IMR-90 (cell line): Measurements from ENCODE around the gene GUCY1A2. TPM values are rescaled to one million over a fixed set of nuclear protein-coding genes. Genes with fewer than 3 reads are reported as not detected.

Experiments used
- ATAC-seq: fragments of 200-7000 bp; cut with Tn5 transposase; 2 replicates; pipeline ENCODE4 v1.9.1; 2020; ENCODE audit warnings: low read depth, mild to moderate bottlenecking, moderate library complexity
- BruUV-seq: library from RNA; stranded (reverse); fragments of 400-500 nt; replicated peaks from 2 replicates; lab custom pipeline; 2021; lab: Mats Ljungman, UMichigan
- CTCF ChIA-PET: fragments of 300-600 bp; formaldehyde crosslinking; extraction: SDS; loops from one replicate; lab custom pipeline; 2021; ENCODE audit warnings: antibody characterized with exemption; lab: Yijun Ruan, JAX
- POLR2A ChIA-PET: fragments of 300-600 bp; sonication (Branson Sonifier 250); formaldehyde crosslinking; loops from one replicate; lab custom pipeline; 2022; ENCODE audit warnings: antibody characterized with exemption; ENCODE audit not compliant: unreplicated experiment; lab: Charles Lee
- DNase-seq: peaks from one replicate; pipeline ENCODE4 v3.0.0; 2013
- H2AFZ ChIP-seq: replicated peaks from 2 replicates; pipeline ENCODE3; 2013; ENCODE audit warnings: low read length, mild to moderate bottlenecking; ENCODE audit not compliant: poor library complexity
- H2AK5ac ChIP-seq: 2 replicates; pipeline ENCODE4 v1.6.1; 2013; ENCODE audit warnings: low read depth, low read length, inconsistent platforms
- H2AK9ac ChIP-seq: replicated peaks from 2 replicates; pipeline ENCODE3; 2013; ENCODE audit warnings: mild to moderate bottlenecking, low read depth, low read length, moderate library complexity; ENCODE audit not compliant: poor library complexity
- H2BK120ac ChIP-seq: 2 replicates; pipeline ENCODE4 v1.6.1; 2013; ENCODE audit warnings: low read depth, low read length, inconsistent platforms
- H2BK15ac ChIP-seq: 3 replicates; pipeline ENCODE4 v1.6.1; 2013; ENCODE audit warnings: low read depth, low read length, inconsistent platforms
- H2BK20ac ChIP-seq: 2 replicates; pipeline ENCODE4 v1.6.1; 2013; ENCODE audit warnings: low read depth, mild to moderate bottlenecking, inconsistent platforms, low read length, moderate library complexity
- H2BK5ac ChIP-seq: 2 replicates; pipeline ENCODE4 v1.6.1; 2013; ENCODE audit warnings: mild to moderate bottlenecking, low read depth, low read length, inconsistent platforms; ENCODE audit not compliant: poor library complexity, severe bottlenecking
- H3K14ac ChIP-seq: replicated peaks from 2 replicates; pipeline ENCODE4 v1.6.1; 2013; ENCODE audit warnings: low read depth, low read length, inconsistent platforms
- H3K18ac ChIP-seq: 2 replicates; pipeline ENCODE4 v1.6.1; 2013; ENCODE audit warnings: low read depth, low read length, control low read depth
- H3K23ac ChIP-seq: 2 replicates; pipeline ENCODE4 v1.6.1; 2013; ENCODE audit warnings: low read depth, low read length, inconsistent platforms
- H3K27ac ChIP-seq: 2 replicates; pipeline ENCODE4 v1.5.1; 2013; ENCODE audit warnings: mild to moderate bottlenecking, control low read depth, low read length; ENCODE audit not compliant: insufficient read depth
- H3K27me3 ChIP-seq: 2 replicates; pipeline ENCODE4 v1.6.1; 2013; ENCODE audit warnings: low read length; ENCODE audit not compliant: control insufficient read depth, insufficient read depth
- H3K36me3 ChIP-seq: 2 replicates; pipeline ENCODE4 v1.6.1; 2013; ENCODE audit warnings: low read length, mixed read lengths; ENCODE audit not compliant: control insufficient read depth, insufficient read depth
- H3K4ac ChIP-seq: 2 replicates; pipeline ENCODE4 v1.6.1; 2013; ENCODE audit warnings: low read depth, low read length, inconsistent platforms
- H3K4me1 ChIP-seq: 2 replicates; pipeline ENCODE4 v1.6.1; 2013; ENCODE audit warnings: low read length, mixed read lengths; ENCODE audit not compliant: control insufficient read depth, insufficient read depth
- H3K4me2 ChIP-seq: 2 replicates; pipeline ENCODE4 v1.6.1; 2013; ENCODE audit warnings: low read depth, mild to moderate bottlenecking, control low read depth, low read length, moderate library complexity
- H3K4me3 ChIP-seq: 2 replicates; pipeline ENCODE4 v1.5.1; 2013; ENCODE audit warnings: low read depth, mild to moderate bottlenecking, control low read depth, low read length, moderate library complexity; ENCODE audit not compliant: insufficient read depth
- H3K56ac ChIP-seq: 2 replicates; pipeline ENCODE4 v1.6.1; 2013; ENCODE audit warnings: low read length, inconsistent platforms; ENCODE audit not compliant: insufficient read depth; ENCODE audit errors: extremely low read depth
- H3K79me1 ChIP-seq, 2 experiments: 2 replicates each; pipeline ENCODE4 v1.6.1; 2013; ENCODE audit warnings: low read length in 2 of 2, inconsistent platforms in 1 of 2, low read depth in 1 of 2
- H3K9ac ChIP-seq: 2 replicates; pipeline ENCODE4 v1.6.1; 2013; ENCODE audit warnings: low read depth, low read length, control low read depth
- H3K9me1 ChIP-seq: 2 replicates; pipeline ENCODE4 v1.6.1; 2013; ENCODE audit warnings: low read length, inconsistent platforms; ENCODE audit not compliant: insufficient read depth
- H3K9me3 ChIP-seq: 2 replicates; pipeline ENCODE4 v1.6.1; 2013; ENCODE audit warnings: low read length; ENCODE audit not compliant: control insufficient read depth, insufficient read depth
- H4K20me1 ChIP-seq: 2 replicates; pipeline ENCODE4 v1.6.1; 2013; ENCODE audit warnings: low read length, inconsistent platforms; ENCODE audit not compliant: insufficient read depth
- H4K5ac ChIP-seq: 2 replicates; pipeline ENCODE4 v1.6.1; 2013; ENCODE audit warnings: mild to moderate bottlenecking, low read depth, low read length, control low read depth
- H4K8ac ChIP-seq, 2 experiments: 2 replicates each; pipeline ENCODE4 v1.6.1; 2013; ENCODE audit warnings: low read depth in 2 of 2, low read length in 2 of 2, control low read depth in 1 of 2, inconsistent platforms in 1 of 2
- H4K91ac ChIP-seq: 2 replicates; pipeline ENCODE4 v1.6.1; 2013; ENCODE audit warnings: low read depth, low read length, inconsistent platforms; ENCODE audit not compliant: insufficient read depth
- BHLHE40 ChIP-seq: fragments of 150-350 bp; IDR thresholded peaks from 2 replicates; pipeline ENCODE4 v1.6.1; 2016; ENCODE audit warnings: mild to moderate bottlenecking, low read depth, low read length
- CEBPB ChIP-seq: IDR thresholded peaks from 2 replicates; pipeline ENCODE4 v1.6.1; 2012; ENCODE audit warnings: low read depth, low read length, improper control_type of control experiment
- CHD1 ChIP-seq: IDR thresholded peaks from 2 replicates; pipeline ENCODE4 v1.6.1; 2012; ENCODE audit warnings: low read depth, low read length, improper control_type of control experiment
- FOS ChIP-seq: fragments of 150-350 bp; IDR thresholded peaks from 2 replicates; pipeline ENCODE4 v1.6.1; 2016; ENCODE audit warnings: low read depth, low read length
- MAFK ChIP-seq: IDR thresholded peaks from 2 replicates; pipeline ENCODE4 v1.6.1; 2012; ENCODE audit warnings: low read depth, low read length, improper control_type of control experiment
- MAZ ChIP-seq: IDR thresholded peaks from 2 replicates; pipeline ENCODE4 v1.6.1; 2012; ENCODE audit warnings: low read depth, mild to moderate bottlenecking, low read length, improper control_type of control experiment, moderate library complexity, borderline replicate concordance
- MXI1 ChIP-seq: IDR thresholded peaks from 2 replicates; pipeline ENCODE4 v1.6.1; 2012; ENCODE audit warnings: low read depth, mild to moderate bottlenecking, low read length, moderate library complexity, borderline replicate concordance
- POLR2A ChIP-seq: IDR thresholded peaks from 2 replicates; pipeline ENCODE4 v1.6.1; 2012; ENCODE audit warnings: mild to moderate bottlenecking, low read depth, low read length
- RAD21 ChIP-seq: IDR thresholded peaks from 2 replicates; pipeline ENCODE4 v1.6.1; 2012; ENCODE audit warnings: low read length, improper control_type of control experiment
- RFX5 ChIP-seq: IDR thresholded peaks from 2 replicates; pipeline ENCODE4 v1.8.0; 2012; ENCODE audit warnings: low read depth, mild to moderate bottlenecking, low read length, moderate library complexity
- SMC3 ChIP-seq: fragments of 150-350 bp; IDR thresholded peaks from 2 replicates; pipeline ENCODE4 v1.6.1; 2016; ENCODE audit warnings: low read depth, mild to moderate bottlenecking, antibody characterized with exemption, low read length, moderate library complexity
- WGBS, 2 experiments: methylation state at CpG; one replicate each; pipeline versions ENCODE4 v1.1.5 to v1.1.7; 2013; ENCODE audit warnings: missing lambda C conversion rate in 2 of 2; ENCODE audit not compliant: insufficient read length in 1 of 2; ENCODE audit errors: extremely low coverage in 2 of 2; 5-methylcytosine and 5-hydroxymethylcytosine counted together
- dilution Hi-C: fragments of 300-500 bp; cut with HindIII; formaldehyde crosslinking; loops from one replicate; pipeline ENCODE4 v1.14.3; 2018; ENCODE audit warnings: low sequenced_read_pairs; ENCODE audit not compliant: unreplicated experiment
- in situ Hi-C: fragments of 300-500 bp; cut with MboI; formaldehyde crosslinking; loops from 3 replicates; pipeline ENCODE4 v1.14.3; 2019; ENCODE audit warnings: low sequenced_read_pairs, inconsistent platforms, mixed read lengths
- intact Hi-C: fragments of 100-400 bp; cut with micrococcal nuclease; formaldehyde crosslinking; loops from 2 replicates; pipeline ENCODE4 v1.10.0; 2022
- polyA plus RNA-seq, 3 experiments: library from polyadenylated mRNA; depleted of rRNA; stranded (reverse); fragments of >200 nt; gene quantifications; 2 replicates each; pipeline ENCODE4 v1.2.3, GENCODE V29; 2012; ENCODE audit warnings: low replicate concordance in 1 of 3
- total RNA-seq: library from RNA; depleted of rRNA; stranded (reverse); fragments of >200 nt; gene quantifications from 2 replicates; pipeline ENCODE4 v1.2.3, GENCODE V29; 2012
- TF ChIP-seq, protein P1 (sequence below): fragments of 150-350 bp; IDR thresholded peaks from 2 replicates; pipeline ENCODE4 v1.6.1; 2016; ENCODE audit warnings: low read depth, mild to moderate bottlenecking, low read length, moderate library complexity, borderline replicate concordance
- TF ChIP-seq, protein P2 (sequence below): conservative IDR thresholded peaks from 2 replicates; pipeline ENCODE4 v1.5.1; 2012; ENCODE audit warnings: mild to moderate bottlenecking, low read depth, low read length, improper control_type of control experiment
- TF ChIP-seq, protein P3 (sequence below): fragments of 150-350 bp; IDR thresholded peaks from 2 replicates; pipeline ENCODE4 v1.6.1; 2017; ENCODE audit warnings: mild to moderate bottlenecking, antibody characterized with exemption, low read length, low read depth

Gene GUCY1A2
- total and polyA plus RNA-seq, 2 of the 4 experiments (the other 2 are of a cell fraction): under 0.01 to 0.03 TPM

DNA sequence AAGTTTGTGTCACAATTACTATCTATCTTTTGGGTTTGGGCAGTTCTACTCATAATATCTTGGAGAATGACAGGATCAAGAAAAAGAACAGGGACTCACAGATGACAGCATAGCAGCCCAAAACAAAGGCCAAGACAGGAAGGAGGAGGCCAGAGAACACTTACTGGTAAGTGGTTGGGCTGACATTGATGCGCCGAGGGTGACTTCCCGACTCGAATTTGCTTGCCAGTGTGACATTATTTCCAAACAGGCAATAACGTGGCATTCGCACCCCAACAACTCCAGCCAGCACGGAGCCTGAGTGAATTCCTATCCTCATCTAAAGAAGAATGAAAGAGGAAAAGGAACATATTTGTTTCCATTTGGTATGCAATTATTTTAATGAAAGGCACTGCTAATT, 309.9 kb downstream of the GUCY1A2 start:
- H3K27ac ChIP-seq: no peak overlapping the region
- ChIA-PET CTCF (no interaction called here), POLR2A (no interaction called here)
- H2BK120ac ChIP-seq: no peak overlapping the region
- H2BK15ac ChIP-seq: no peak overlapping the region
- BruUV-seq: no TSS peak
- no peak overlapping the region for H2AK9ac ChIP-seq
- no peak for DNase-seq
- no CpG with 5 or more reads among the region's 7 CpGs for WGBS, 2 experiments
- H4K91ac ChIP-seq: no peak overlapping the region
- no peak overlapping the region for H2BK20ac ChIP-seq
- H4K5ac ChIP-seq: no peak overlapping the region
- H3K9me1 ChIP-seq: no peaks in the 10 kb centered on the region; the same call in 1 of the 2 replicates
- no peak for TF ChIP-seq POLR2A
- no peak for TF ChIP-seq MAZ
- TF ChIP-seq CEBPB: no peak
- no peak for TF ChIP-seq MAFK
- no peak for TF ChIP-seq FOS
- TF ChIP-seq MXI1: no peak
- no peak for TF ChIP-seq SMC3
- TF ChIP-seq, protein P1, sequence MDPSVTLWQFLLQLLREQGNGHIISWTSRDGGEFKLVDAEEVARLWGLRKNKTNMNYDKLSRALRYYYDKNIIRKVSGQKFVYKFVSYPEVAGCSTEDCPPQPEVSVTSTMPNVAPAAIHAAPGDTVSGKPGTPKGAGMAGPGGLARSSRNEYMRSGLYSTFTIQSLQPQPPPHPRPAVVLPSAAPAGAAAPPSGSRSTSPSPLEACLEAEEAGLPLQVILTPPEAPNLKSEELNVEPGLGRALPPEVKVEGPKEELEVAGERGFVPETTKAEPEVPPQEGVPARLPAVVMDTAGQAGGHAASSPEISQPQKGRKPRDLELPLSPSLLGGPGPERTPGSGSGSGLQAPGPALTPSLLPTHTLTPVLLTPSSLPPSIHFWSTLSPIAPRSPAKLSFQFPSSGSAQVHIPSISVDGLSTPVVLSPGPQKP: no peak
- TF ChIP-seq, protein P2, sequence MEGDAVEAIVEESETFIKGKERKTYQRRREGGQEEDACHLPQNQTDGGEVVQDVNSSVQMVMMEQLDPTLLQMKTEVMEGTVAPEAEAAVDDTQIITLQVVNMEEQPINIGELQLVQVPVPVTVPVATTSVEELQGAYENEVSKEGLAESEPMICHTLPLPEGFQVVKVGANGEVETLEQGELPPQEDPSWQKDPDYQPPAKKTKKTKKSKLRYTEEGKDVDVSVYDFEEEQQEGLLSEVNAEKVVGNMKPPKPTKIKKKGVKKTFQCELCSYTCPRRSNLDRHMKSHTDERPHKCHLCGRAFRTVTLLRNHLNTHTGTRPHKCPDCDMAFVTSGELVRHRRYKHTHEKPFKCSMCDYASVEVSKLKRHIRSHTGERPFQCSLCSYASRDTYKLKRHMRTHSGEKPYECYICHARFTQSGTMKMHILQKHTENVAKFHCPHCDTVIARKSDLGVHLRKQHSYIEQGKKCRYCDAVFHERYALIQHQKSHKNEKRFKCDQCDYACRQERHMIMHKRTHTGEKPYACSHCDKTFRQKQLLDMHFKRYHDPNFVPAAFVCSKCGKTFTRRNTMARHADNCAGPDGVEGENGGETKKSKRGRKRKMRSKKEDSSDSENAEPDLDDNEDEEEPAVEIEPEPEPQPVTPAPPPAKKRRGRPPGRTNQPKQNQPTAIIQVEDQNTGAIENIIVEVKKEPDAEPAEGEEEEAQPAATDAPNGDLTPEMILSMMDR: no peak
- TF ChIP-seq, protein P3, sequence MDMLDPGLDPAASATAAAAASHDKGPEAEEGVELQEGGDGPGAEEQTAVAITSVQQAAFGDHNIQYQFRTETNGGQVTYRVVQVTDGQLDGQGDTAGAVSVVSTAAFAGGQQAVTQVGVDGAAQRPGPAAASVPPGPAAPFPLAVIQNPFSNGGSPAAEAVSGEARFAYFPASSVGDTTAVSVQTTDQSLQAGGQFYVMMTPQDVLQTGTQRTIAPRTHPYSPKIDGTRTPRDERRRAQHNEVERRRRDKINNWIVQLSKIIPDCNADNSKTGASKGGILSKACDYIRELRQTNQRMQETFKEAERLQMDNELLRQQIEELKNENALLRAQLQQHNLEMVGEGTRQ: no peak
- no peak for TF ChIP-seq CHD1
- TF ChIP-seq BHLHE40: no peak
- TF ChIP-seq RAD21: no peak
- TF ChIP-seq RFX5: no peak
- no peaks in the 10 kb centered on the region for H3K27me3 ChIP-seq
- H3K4ac ChIP-seq: no peak overlapping the region
- no peak overlapping the region for H2AK5ac ChIP-seq
- H3K56ac ChIP-seq: no peak overlapping the region
- no peaks in the 10 kb centered on the region for H3K9me3 ChIP-seq
- in situ Hi-C loops: no loop called here
- no peak overlapping the region for H2BK5ac ChIP-seq
- H3K4me3 ChIP-seq: no peak overlapping the region
- H4K8ac ChIP-seq: no peak overlapping the region
- H3K23ac ChIP-seq: no peak overlapping the region
- dilution Hi-C loops: no loop called here
- H3K79me1 ChIP-seq: no peaks in the 10 kb centered on the region
- no peak overlapping the region for H3K4me2 ChIP-seq
- H3K9ac ChIP-seq: no peak overlapping the region
- no peaks in the 10 kb centered on the region for H4K20me1 ChIP-seq
- ATAC-seq: no peak
- no peak overlapping the region for H2AFZ ChIP-seq
- no peaks in the 10 kb centered on the region for H3K4me1 ChIP-seq
- H3K14ac ChIP-seq: no peak overlapping the region
- H3K18ac ChIP-seq: no peak overlapping the region
- no peaks in the 10 kb centered on the region for H3K36me3 ChIP-seq
- intact Hi-C loops: no loop called here
